ENCODE data around the gene TUBD1.
A peak's percentile ranks its signal among the peaks of the same experiment; 100 is the strongest.
"Not testable (repeated sequence)": the region's sequence is repeated elsewhere in the genome, so short reads cannot be mapped to it uniquely, and the experiment has no call there.

TUBD1 gene

DNA sequence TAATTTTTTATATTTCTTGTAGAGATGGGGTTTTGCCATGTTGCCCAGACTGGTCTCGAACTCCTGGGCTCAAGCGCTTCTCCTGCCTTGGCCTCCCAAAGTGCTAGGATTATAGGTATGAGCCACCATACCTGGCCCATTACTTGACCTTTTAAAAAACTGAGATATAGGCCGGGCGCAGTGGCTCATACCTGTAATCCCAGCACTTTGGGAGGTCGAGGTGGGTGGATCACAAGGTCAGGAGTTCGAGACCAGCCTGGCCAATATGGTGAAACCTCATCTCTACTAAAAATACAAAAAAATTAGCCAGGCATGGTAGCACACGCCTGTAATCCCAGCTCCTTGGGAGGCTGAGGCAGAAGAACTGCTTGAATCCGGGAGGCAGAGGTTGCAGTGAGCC lies 19.3 kb downstream of the TUBD1 start:
- not testable (repeated sequence) for DNase-seq

DNA sequence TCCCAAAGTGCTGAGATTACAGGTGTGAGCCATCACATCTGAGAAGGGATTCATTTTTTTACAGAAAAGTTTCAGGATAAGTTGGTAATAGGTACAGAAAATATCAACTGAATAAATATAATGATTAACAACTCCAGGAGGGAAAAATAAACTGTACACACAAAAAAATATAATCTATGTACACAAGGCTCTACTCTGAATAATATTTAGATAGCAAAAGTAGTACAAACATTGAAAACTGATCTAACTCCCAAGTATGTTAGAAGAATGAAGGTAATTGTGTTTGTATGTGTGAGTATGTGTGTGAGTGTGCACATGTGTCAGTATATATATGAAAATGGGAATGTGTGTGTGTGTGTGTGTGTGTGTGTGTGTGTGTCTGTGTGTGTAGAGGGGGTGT lies 20.4 kb downstream of the TUBD1 start:
- no peak for DNase-seq

DNA sequence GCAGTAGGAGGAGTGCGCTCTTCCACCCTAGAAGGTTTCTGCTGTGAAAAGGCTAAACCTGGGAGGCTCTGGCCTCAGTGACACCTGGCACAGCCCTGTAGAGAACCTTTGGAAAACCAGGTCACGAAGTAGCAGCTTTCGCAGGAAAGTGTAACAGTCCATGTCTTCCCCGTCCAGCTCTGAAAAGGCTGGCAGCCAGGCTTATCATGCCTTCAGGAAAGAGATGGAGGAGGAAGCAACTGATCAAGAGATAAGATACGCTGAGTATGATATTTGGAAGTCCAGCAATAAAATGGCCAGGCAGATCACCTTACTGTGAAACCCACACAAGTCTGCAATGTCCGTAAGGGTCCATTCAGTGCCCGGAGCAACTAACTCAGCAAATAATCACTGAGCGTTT lies 22.3 kb downstream of the TUBD1 start:
- no peak for DNase-seq

DNA sequence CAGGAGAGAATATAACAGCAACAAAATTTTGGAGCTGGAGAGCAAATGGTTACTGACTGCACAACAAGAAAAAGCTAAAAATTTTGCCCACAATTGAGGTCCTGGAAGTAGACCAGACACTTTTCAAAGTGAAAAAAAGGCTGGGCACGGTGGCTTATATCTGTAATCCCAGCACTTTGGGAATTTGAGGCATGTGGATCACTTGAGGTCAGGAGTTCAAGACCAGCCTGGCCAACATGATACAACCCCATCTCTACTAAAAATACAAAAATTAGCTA lies 22.9 kb downstream of the TUBD1 start:
- DNase-seq, result no peak

DNA sequence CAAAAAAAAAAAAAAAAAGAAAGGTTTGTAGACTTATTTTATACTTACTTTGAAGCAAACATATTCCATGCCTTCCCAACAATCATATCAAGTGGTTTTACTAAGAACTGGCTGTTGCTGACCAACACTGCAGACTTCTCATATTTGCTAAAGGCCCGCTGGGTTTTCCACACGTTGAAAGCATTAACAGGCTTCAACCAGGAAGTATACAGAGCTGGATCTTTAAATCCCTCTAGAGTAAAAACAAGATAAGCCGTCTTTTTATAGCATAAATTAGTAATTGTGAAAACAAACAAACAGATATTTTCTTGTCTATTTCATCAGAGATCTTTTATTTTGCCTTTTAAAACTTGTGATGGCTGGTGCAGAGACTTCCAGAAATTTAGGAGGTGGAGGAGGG lies 29.1 kb downstream of the TUBD1 start:
- DNase-seq, result no peak

DNA sequence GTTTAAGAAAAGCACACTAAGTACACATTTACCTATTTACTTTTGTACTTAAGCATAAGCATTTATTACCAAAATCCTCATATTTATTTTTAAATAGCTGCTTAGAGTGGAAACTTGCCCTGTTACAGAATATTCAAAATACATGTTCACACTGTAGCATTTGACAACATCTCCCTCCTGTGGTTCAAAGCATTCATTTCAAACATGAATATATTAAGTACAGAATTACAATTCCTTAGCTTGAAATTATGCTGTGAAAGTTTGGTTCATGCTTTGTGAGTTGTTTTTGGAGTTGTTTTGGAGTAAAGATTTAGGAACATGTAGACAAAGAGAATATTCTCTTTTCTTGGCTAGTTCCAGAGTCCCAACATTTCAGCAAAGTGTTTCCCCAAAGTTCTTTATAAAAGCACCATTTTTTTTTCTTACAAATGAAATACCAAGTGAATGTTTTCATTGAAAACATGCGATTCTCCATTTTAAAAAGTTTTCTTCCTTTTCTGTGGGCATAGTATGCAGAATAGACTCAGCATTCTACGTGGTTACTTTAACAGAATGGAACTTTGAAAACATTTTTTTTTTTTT lies 33.2 kb downstream of the TUBD1 start:
- no peak for DNase-seq

DNA sequence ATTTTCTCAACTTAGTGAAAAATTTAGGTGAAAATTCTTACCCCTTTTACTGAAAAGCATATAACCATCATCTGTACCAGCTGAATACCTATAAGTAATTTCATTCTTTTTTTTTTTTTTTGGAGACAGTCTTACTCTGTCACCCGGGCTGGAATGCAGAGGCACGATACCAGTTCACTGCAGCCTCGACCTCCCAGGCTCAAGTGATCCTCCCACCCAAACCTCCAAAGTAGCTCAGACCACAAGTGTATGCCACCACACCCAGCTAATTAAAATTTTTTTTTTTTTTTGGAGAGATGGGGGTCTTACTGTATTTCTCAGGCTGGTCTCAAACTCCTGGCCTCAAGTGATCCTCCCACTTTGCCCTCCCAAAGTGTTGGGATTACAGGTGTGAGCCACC lies 33.8 kb downstream of the TUBD1 start:
- DNase-seq, result no peak

DNA sequence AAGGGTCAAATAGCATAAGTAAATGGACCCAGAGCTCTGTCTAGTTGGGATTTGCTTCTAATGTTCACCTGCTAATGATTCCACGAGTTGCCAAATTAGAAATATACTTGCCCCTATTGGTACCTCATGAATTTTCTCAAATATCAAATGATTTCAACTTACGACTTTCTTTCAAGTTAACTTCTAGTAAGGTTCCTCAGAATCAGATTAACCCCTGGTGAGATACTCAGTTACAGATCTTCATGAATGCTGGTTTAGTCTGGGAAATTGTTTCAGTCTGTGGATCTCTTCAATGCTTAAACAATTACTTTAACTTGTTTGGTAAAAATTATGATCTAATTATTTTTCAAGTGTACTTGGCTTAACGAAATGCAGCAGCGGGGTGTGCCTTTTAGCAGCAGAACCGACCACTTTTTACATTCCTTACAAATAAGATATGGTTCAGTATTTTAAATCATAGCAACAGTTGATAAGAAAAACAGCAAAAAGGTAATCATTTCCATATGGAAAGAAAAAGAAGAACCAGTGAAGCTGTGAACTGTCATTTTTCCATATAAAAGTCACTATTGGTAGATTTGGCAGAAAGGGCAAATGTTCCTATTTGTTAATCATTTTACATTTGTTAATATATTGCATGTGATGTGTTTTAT lies 34.5 kb downstream of the TUBD1 start:
- DNase-seq, result no peak

DNA sequence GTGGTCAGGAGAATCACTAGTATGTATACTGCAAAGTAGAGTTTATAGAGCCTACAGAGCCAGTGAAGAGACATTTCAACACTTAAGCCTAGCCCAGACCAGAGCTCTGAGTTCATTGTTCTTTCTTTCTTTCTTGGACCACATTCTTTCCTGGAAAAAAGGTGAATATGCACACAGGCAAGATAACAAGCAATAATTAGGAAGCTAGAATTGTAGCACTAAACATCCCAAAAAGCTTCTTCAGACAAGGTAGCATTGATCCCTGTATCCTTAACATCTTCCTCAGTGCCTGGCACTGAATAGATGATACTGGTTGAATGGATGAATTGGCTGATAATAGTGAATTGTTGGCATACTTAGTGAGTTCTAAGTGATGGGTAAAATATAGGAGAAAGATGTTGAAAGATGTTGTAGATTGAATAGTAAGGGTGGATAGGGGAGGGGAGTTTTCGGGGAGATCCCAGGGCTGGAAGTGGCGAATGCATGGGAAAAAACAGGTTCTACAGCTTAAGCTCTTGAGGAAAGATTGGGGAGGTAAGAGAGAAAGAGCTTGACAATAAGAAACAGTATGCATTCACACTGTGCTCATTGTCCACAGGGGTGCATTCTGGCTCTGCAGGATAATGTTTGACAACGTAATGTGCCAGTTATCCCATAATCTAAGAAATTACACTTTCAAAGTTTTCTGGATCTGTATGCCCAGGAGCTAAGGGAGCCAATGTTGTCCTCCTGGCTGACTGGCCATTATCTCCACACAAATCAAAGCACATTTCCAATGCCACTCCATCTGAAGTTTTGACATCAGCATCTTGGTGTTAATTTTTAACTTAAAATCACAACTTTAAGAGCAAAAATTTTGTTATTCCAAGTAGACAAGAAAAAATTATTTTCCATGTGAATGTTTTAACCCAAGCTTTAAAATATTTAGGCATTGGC lies 35.6 kb downstream of the TUBD1 start:
- no peak for DNase-seq

DNA sequence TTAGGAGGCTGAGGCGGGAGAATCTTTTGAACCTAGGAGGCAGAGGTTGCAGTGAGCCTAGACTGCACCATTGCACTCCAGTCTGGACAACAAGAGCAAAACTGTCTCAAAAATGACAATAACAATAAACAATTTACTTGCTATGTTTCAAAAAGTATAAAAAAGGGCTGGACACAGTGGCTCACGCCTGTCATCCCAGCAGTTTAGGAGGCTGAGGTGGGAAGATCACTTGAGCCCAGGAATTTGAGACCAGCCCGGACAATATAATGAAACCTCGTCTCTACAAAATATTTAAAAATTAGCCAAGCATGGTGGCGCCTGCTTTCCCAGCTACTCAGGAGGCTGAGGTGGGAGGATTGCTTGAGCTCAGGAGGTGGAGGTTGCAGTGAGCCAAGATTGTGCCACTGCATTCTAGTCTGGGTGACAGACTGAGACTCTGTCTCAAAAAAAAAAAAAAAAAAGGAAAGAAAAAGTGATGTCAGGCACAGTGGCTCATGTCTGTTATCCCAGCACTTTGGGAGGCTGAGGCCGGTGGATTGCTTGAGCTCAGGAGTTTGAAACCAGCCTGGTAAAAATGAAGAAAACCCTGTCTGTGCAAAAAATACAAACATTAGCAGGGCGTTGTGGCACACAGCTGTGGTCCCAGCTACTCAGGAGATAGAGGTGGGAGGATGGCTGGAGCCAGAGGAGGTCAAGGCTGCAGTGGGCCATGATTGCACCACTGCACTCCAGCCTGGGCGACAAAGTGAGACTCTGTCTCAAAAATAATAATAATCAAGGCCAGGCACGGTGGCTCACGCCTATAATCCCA lies 38.6 kb downstream of the TUBD1 start:
- DNase-seq, result not testable (repeated sequence)

DNA sequence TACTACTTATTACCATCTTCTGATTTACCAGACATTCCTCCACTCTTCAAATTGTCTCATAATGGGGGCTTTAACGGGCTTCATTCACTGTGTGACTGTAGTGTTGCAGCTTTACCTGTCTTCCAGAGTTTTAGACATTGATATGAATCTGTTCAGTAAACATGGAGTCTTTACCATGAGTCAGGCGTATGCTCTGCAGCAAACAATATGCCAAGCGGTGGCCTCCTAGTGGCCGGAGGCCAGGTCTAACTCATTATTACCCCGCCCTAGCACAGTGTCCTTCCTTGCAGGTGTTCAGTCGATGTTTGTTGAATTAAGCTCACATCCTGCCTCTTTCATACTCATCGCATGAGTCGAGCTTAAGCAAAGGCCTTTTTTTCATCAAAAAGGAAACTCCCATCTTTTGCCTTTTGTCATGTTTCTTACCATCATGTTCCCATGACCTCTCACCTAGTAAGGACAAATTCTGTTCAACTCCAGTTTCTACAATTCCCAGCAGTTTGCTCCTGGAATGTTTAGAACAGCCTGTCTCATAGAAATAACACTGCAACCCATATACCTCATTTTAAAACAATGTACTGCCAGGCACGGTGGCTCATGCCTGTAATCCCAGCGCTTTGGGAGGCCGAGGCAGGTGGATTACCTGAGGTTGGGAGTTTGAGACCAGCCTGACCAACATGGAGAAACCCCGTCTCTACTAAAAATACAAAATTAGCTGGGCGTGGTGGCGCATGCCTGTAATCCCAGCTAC lies 39.4 kb downstream of the TUBD1 start:
- peak; percentile 67 for DNase-seq

DNA sequence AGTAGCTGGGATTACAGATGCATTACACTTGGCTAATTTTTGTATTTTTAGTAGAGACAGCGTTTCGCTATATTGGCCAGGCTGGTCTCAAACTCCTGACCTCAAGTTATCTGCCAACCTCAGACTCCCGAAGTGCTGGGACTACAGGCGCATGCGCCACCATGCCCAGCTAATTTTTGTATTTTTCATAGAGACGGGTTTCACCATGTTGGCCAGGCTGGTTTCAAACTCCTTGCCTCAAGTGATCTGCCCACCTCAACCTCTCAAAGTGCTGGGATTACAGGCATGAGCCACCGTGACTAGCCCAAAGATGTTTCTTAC lies 39.9 kb downstream of the TUBD1 start:
- not testable (repeated sequence) for DNase-seq

DNA sequence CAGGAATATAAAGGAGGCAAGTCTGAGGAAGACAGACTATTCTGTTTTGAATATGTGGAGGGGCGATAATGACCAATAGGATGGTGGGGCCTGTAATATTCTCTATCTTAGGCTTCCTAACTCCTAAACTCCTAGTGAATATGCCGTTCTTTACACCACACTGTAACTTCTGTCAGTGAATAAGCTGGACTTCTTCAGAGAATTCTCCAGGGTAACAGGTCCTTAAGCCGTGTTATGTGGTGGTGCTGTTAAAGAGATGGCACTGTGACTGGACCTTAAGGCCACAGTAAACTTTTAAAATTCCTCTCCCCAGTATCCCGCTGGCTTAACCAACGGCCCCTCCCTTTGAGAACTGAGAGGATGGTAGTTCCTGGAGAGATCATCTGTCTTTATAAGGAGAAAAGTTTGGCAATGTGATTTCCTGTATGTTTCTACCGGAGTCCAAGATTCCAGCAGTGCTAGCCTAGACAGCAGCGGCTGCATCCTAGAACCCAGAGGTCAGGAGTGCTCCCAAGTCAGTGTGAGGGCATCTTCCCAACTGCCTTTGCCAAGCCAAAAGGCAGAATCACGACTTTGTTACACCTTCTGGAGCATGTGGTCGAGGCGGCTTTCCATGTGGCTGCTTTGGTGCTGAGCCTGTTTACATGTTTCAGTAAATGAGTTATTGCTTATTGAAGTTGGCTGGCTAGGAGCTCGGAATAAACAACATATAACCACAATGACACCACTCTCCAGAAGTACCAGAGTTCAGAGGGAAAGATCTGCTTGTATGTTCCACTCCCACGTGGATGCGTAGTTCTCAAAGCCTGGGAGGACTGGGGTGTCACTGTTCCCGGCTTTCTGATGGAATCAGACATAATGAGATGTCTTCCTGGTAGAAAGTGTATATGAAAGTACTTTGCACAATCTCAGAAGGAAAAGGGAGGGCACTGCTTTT lies 41.0 kb downstream of the TUBD1 start:
- DNase-seq, result no peak

DNA sequence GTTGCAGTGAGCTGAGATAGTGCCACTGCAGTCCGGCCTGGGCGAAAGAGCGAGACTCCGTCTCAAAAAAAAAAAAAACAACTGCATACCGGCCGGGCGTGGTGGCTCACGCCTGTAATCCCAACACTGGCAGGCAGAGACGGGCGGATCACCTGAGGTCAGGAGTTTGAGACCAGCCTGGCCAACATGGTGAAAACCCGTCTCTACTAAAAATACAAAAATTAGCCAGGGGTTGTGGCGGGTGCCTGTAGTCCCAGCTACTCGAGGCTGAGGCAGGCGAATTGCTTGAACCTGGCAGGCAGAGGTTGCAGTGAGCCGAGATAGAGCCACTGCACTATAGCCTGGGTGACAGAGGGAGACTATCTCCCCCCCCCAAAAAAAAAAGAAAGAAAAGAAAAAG lies 42.4 kb downstream of the TUBD1 start:
- DNase-seq, result not testable (repeated sequence)

DNA sequence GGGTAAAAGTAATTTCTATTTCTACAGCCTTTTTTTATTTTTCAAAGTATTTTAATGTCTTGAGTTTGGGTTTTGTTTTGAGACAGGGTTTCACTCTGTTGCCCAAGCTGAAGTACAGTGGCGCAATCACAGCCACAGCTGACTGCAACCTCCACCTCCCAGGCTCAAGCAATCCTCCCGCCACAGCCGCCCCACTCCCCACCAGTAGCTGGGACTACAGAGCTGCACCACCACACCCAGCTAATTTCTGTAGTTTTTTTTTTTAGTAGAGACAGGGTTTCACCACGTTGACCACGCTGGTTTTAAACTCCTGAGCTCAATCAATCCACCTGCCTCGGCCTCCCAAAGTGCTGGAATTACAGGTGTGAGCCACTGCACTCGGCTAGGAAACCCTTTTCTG lies 44.0 kb downstream of the TUBD1 start:
- DNase-seq, result no peak

DNA sequence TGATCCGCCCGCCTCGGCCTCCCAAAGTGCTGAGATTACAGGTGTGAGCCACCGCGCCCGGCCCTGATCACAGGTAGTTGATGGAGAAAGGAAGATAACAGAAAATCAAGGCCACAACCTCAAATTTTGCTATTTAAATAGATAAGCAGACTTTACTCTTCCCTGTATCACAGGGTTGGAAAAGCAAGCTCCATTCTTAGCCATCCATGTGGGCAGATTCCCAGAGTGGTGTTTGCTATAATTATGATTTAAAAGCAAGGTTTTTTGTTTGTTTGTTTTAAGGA lies 44.4 kb downstream of the TUBD1 start:
- no peak for DNase-seq

DNA sequence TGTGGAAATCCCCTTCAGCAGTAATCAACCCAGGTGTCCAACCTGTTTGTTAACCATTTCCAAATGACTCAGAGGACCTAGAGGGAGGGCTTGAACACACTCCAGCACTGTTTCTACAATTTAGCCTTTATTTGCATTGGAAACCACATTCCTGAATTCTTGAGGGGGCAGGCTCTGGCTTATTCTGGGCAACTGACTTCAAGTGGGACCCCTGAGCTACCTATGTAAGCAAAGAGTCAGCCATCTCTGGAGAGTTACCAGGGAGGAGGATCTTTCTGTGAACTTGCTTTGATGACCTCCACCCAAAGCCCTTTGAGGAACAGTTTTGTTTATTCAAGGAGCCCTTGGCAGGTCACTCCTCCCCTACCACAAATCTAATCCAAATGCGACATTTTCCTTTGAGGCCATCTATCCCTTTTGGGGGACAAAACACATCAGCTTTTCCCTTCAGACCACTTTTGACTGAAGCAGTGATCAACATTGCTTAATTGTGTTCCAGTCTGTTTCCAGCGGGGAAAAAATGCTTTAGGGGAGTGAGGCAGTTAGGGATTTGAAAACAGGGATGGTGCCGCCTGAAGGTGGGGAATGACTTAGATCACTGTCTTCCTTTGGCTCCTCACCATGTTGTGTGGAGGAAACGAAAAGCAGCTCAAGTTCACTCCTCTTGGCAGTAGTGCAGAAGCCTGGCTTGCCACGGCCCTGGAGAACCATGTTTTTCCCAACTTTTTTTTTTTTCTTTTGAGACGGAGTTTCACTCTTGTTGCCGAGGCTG lies 46.2 kb downstream of the TUBD1 start:
- DNase-seq, result no peak

DNA sequence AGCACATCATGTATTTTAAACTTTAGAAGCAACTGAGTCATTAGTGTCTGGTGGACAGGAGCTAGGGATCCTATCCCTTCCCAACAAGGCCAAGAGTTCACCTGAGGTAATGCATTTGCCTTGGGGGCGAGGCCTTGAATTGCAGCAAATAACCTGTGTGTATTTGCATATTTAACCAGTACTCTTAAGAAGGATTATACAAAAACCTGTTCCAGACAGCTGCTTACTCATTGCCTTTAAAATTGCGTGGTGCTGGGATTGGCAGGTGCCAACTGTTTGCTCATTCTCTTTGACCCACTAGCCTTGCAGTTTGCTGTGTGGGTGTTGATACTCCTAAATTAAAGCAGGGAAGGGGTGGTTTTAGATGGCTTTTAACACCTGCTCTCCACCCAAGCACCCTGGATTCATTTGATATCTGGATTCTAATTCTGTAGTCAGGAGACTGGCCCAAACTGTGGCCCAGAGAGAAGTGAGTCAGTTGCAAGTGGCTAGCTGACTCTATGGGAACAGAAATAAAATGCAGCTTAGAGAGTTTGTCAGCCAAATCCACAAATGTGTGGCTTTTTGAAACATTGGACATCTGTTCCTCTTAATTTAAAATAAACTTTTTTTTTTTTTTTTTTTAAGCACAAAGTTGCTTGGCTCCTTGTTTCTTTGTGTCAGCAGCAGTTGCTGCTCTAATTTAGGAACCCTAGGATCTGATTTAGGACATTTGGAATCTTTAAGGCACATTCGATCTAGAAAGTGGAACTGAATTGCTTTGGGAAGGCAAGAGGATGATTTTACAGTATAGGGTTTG lies 46.9 kb downstream of the TUBD1 start:
- peak; percentile 47 for DNase-seq

DNA sequence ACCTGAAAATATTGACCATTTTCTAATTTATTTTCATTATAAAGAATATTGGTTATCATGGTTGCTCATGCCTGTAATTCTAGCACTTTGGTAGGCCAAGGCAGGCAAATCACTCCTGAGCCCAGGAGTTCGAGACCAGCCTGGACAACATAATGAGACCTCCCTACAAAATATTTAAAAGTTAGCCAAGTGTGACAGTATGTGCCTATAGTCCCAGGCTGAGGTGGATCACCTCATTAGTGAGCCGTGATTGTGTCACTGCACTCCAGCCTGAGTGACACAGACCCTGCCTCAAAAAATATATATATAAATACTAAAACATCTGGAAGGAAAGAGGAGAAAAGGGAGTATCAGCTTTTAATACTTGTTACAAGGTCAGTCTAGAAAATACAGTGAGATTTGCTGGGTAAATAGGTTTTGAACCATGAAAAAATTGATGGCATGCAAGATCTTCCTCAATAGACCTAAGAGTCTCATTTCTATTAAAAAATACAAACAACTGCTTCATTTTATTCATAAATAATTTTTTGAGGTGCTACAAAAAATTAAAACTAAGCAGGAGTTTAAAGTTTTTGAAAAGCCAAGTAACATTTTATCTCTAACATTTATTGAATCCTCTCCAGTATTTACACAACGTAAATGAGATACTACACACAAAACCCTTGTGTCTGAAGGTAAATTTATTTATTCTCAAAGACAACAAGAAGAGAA lies 47.7 kb downstream of the TUBD1 start:
- no peak for DNase-seq

Data from stimulated activated CD4-positive, alpha-beta T cell treated with anti-CD3 and anti-CD28 coated beads, Interleukin-4, amount 100 ng/mL, for 1 hour (primary cell).